ENCODE measurements around the gene AZU1.
"Not testable (repeated sequence)": the region's sequence is repeated elsewhere in the genome, so short reads cannot be mapped to it uniquely, and the experiment has no call there.

Gene AZU1

GRCh38 chr19:831407-832369, 4.1 kb downstream of the AZU1 start:
- no peak for DNase-seq

- no peak for DNase-seq
These were observed 6.6 kb downstream of the AZU1 start for GRCh38 chr19:834216-834615.

- no peak for DNase-seq
These were observed 7.7 kb downstream of the AZU1 start for GRCh38 chr19:835210-835810.

GRCh38 chr19:840519-841206, 13.0 kb downstream of the AZU1 start, which contains the start of gene PRTN3:
Gene PRTN3, plus strand, starts transcription at chr19:840999. Its CDS starts 10 bp downstream, at chr19:841009.
- DNase-seq, result no peak

- not testable (repeated sequence) for DNase-seq
These were observed 15.2 kb downstream of the AZU1 start for GRCh38 chr19:842802-843179.

GRCh38 chr19:843180-843835, 15.7 kb downstream of the AZU1 start:
- DNase-seq, result no peak

GRCh38 chr19:843836-844545, 16.4 kb downstream of the AZU1 start:
- no peak for DNase-seq

- DNase-seq, result no peak
These were observed 16.9 kb downstream of the AZU1 start for GRCh38 chr19:844546-844971.

GRCh38 chr19:845707-846521, 18.3 kb downstream of the AZU1 start:
- DNase-seq, result no peak

- DNase-seq, result no peak
These were observed 20.8 kb downstream of the AZU1 start for GRCh38 chr19:848386-848921.

GRCh38 chr19:849195-849594, 21.6 kb downstream of the AZU1 start:
- not testable (repeated sequence) for DNase-seq

- DNase-seq, result peak; percentile 44
These were observed 22.8 kb downstream of the AZU1 start for GRCh38 chr19:850221-850978.

- no peak for DNase-seq
These were observed 23.3 kb downstream of the AZU1 start for GRCh38 chr19:850979-851335.

- no peak for DNase-seq
These were observed 24.7 kb downstream of the AZU1 start, which contains the start of gene ELANE for GRCh38 chr19:852136-853013. Gene ELANE, plus strand, starts transcription at chr19:852303. Its CDS starts 26 bp downstream, at chr19:852329.

GRCh38 chr19:853014-853585, 25.5 kb downstream of the AZU1 start:
- DNase-seq, result no peak

- not testable (repeated sequence) for DNase-seq
These were observed 26.1 kb downstream of the AZU1 start for GRCh38 chr19:853614-854220.

- no peak for DNase-seq
These were observed 26.9 kb downstream of the AZU1 start for GRCh38 chr19:854549-854948.

- no peak for DNase-seq
These were observed 27.5 kb downstream of the AZU1 start for GRCh38 chr19:855142-855541.
